NCI-H2029 (cell line): Measurements from ENCODE around the gene RBM10.

Experiments used
- DNase-seq: peaks from one replicate; lab custom pipeline; 2025; lab: John Stamatoyannopoulos, UW

RBM10 gene

GRCh38 chrX:47218280-47218919 is 73.4 kb downstream of the RBM10 start, which contains the start of gene CDK16:
Gene CDK16 (plus strand): TSS chrX:47218681. CDS start chrX:47223558, 4,877 bp downstream.
- DNase-seq: peak; percentile 44

GRCh38 chrX:47218920-47219815 is 74.1 kb downstream of the RBM10 start:
- DNase-seq: peak; percentile 5

- DNase-seq: no peak
These were observed 76.7 kb downstream of the RBM10 start for GRCh38 chrX:47221756-47222155.

- DNase-seq: no peak
These were observed 77.8 kb downstream of the RBM10 start for GRCh38 chrX:47222751-47223350.

- no peak for DNase-seq
These were observed 78.6 kb downstream of the RBM10 start for GRCh38 chrX:47223476-47224250.

GRCh38 chrX:47224266-47224895 is 79.4 kb downstream of the RBM10 start:
- DNase-seq: no peak

- no peak for DNase-seq
These were observed 79.9 kb downstream of the RBM10 start for GRCh38 chrX:47224896-47225290.

DNA sequence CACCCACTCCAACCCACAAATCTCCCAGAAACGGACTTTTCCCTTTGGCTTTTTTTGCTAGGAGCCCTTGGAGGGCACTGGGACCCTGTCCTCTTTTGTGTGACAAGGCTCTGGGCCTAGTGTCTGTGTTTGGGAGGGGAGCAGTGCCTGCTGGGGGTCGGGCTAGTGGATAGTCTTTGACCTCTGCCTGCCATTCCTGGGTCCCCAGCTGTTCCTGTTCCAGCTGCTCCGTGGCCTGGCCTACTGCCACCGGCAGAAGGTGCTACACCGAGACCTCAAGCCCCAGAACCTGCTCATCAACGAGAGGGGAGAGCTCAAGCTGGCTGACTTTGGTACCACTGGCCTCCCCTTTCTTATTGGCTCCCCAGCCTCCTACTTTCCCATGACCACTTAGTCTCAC is 81.0 kb downstream of the RBM10 start:
- no peak for DNase-seq

DNA sequence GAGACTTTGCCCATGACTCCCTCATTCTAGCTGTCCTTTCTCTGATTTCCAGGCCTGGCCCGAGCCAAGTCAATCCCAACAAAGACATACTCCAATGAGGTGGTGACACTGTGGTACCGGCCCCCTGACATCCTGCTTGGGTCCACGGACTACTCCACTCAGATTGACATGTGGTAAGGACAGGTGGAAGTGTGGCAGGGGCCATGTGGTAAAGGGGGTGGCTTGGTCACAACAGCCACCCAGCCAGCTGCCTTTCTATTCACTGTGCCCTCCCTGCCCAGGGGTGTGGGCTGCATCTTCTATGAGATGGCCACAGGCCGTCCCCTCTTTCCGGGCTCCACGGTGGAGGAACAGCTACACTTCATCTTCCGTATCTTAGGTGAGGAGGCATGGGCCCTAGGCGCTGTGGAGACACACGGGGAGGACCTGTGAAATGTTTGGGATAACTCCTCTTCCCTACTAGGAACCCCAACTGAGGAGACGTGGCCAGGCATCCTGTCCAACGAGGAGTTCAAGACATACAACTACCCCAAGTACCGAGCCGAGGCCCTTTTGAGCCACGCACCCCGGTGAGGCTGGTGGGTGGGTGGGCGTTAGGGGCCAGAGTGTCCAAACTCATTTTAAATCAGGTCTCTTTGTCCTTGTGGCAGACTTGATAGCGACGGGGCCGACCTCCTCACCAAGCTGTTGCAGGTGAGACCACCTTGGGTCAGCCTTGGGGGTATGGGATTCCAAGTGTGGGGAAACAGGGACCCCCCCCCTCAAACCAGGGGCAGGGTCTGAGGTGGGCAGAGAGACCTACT is 81.7 kb downstream of the RBM10 start:
- no peak for DNase-seq

- DNase-seq: no peak
These were observed 82.2 kb downstream of the RBM10 start for GRCh38 chrX:47227334-47227583.

DNA sequence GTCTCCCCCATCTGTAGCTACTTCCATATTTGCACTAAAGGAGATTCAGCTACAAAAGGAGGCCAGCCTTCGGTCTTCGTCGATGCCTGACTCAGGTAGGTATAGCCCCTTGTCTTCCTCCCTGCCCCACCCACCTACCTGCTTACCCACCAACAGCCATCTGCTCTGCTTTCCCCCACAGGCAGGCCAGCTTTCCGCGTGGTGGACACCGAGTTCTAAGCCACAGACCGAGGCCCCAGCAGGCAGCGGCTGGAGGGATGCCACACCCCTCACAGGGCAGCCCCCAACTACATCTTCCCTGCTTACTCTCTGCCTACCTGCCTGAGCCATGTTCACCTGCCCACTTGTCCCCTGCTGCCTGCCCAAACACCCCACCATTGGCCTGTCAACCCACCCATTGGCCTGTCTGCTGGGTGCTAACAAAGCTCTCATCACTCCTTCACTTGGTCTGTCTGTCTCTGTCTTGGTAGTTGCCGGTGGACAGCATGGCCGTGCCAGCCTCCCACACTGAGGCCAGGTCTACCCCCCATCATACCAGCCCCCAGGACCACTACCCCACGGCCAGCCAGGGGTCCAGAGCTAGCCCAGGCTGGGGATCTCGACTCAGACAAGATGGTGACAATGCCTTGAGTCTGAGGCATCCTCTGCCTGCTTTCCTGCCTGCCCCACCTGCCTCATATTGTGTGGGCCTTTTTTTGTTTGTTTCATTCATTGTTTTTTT is 83.7 kb downstream of the RBM10 start:
- DNase-seq: no peak

- DNase-seq: no peak
These were observed 84.4 kb downstream of the RBM10 start for GRCh38 chrX:47229427-47229826.

GRCh38 chrX:47230136-47230868 is 85.3 kb downstream of the RBM10 start:
- no peak for DNase-seq

DNA sequence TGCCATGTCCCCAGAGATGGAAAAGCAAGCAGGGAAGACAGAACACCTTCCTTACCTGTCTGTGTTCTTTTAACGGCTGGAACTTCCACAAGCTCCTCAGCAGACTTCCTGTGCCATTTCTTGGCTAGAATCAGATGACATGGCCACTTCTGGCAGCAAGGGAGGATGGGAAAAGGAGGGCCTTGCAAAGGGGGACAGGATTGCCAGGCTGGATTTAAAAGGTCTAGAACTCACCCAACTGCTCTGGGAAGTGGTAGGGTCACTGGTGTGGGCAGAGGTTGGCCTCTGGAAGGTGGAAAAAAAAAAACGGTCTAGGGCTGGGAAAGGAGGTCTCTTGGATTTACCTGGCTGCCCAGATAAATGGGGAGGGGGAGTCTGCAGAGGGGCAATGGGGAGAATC is 86.1 kb downstream of the RBM10 start:
- no peak for DNase-seq

- no peak for DNase-seq
These were observed 87.3 kb downstream of the RBM10 start for GRCh38 chrX:47232197-47232802.

DNA sequence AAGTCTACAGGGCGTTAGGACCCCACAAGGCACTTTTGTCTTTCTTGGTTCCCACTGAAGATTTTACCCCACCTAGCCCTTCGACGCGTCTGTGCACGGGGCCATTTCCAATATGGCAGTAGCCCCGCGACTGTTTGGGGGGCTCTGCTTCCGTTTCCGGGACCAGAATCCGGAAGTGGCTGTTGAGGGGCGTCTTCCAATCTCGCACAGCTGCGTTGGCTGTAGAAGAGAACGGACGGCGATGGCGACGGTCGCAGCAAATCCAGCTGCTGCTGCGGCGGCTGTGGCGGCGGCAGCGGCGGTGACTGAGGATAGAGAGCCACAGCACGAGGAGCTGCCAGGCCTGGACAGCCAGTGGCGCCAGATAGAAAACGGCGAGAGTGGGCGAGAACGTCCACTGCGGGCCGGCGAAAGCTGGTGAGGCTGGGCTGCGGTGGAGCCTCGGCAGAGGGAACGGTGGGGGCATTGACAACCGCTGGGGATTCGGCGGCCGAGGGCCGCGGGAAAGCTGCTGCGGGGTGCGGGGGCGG is 87.8 kb downstream of the RBM10 start, which contains the start of gene USP11:
Gene USP11, plus strand, starts transcription at position 207 of the 530 bp plus-strand sequence. Its CDS starts 35 bp downstream, at position 242.
- DNase-seq: no peak

DNA sequence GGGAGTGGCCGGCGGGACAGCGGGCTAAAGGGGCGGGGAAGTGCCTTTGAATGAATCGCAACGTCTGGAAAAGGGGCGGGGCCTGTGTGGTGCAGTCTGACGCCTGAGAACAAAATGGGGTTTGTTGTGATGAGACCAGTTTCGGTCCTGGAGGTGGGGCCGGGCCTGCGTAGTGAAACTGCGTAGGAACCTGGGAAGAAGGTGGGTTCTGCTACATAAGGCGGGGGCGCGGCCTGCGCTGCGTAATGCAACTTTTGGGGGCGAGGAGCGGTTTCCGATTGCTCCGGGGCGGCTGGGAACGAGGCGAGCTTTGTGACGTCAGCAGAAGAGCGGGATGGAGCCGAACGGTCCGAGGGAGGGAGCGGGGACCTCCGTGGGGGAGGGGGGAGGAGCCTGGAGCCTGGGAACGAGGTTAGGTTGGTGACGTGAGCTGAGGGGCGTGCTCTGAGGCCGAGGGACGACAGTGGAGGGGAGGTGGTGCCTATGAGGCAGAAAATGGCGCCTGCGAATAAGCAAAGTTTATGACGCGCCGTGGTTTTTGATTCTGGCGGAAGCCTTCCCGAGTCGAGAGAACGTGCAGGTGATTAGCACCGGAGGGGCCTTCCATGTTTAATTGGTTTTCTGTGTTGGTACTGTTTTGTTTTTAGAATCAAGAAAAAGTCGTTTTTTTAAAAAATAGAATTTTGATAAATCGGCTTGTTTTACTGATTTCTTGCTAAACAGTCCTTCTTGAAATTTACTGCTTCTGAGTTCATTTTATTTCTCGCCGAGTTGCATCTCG is 88.5 kb downstream of the RBM10 start:
- DNase-seq: peak; percentile 79

GRCh38 chrX:47234583-47234982 is 89.6 kb downstream of the RBM10 start:
- no peak for DNase-seq
